Thyroid gland (tissue), 4 donors: ENCODE measurements around the gene FLAD1. TPM values are rescaled to one million over a fixed set of nuclear protein-coding genes. Genes with fewer than 3 reads are reported as not detected.

Experiments used
- DNase-seq, 2 donors: peaks; one replicate each; pipeline ENCODE4 v3.0.0-alpha.2; 2019
- H3K27ac ChIP-seq, 3 donors: fragments of 200-600 bp; sonication (generic); 1 replicate in 2 of 3; 2 replicates in 1 of 3; pipeline ENCODE4 v1.5.1; 2016 to 2019; ENCODE audit warnings: mild to moderate bottlenecking in 1 of 3, moderate library complexity in 1 of 3
- H3K27me3 ChIP-seq: fragments of 200-600 bp; sonication (generic); one replicate; pipeline ENCODE4 v1.5.1; 2019
- H3K36me3 ChIP-seq, 2 donors: fragments of 200-600 bp; sonication (generic); one replicate each; pipeline ENCODE4 v1.5.1; 2016 to 2019
- H3K4me1 ChIP-seq, 2 donors: fragments of 200-600 bp; sonication (generic); one replicate each; pipeline ENCODE4 v1.5.1; 2017 to 2019
- H3K4me3 ChIP-seq, 3 donors: fragments of 200-600 bp; sonication (generic); replicated peaks in 1 of 3; 1 replicate in 2 of 3; 2 replicates in 1 of 3; pipeline ENCODE4 v1.5.1; 2016; ENCODE audit warnings: mild to moderate bottlenecking in 1 of 3
- H3K9me3 ChIP-seq: fragments of 200-600 bp; sonication (generic); one replicate; pipeline ENCODE4 v1.5.1; 2017
- CTCF ChIP-seq, 6 experiments: fragments of 200-600 bp in 3 of 6; fragments of 450-650 bp in 3 of 6; sonication (generic) in 3 of 6; IDR thresholded peaks; one replicate each; pipeline ENCODE4 v1.5.1; 2016 to 2019; ENCODE audit warnings: antibody characterized with exemption in 6 of 6, mild to moderate bottlenecking in 2 of 6, inconsistent platforms in 1 of 6, moderate library complexity in 1 of 6
- POLR2A ChIP-seq, 2 donors: fragments of 450-650 bp; IDR thresholded peaks; one replicate each; pipeline ENCODE4 v1.6.1; 2017; ENCODE audit warnings: antibody characterized with exemption in 2 of 2, mild to moderate bottlenecking in 2 of 2, moderate library complexity in 1 of 2
- WGBS, 2 donors: methylation state at CpG; one replicate each; pipeline ENCODE4 v1.1.5; 2017; 5-methylcytosine and 5-hydroxymethylcytosine counted together
- intact Hi-C: fragments of 100-400 bp; cut with DNase I; formaldehyde crosslinking; loops from one replicate; pipeline ENCODE4 v1.15.1; 2023
- total RNA-seq, 4 donors: library from RNA; depleted of rRNA; stranded (reverse); fragments of >200 nt; gene quantifications; one replicate each; pipeline ENCODE4 v1.2.3, GENCODE V29; 2016

Gene FLAD1
- total RNA-seq, 4 donors from 2014 or later: 24.1 to 39.3 (median 31.1) TPM

- 65 to 66% methylated on average over 6 of the region's 6 CpGs for WGBS, 2 donors
- TF ChIP-seq POLR2A (IDR thresholded peaks at IDR 0.05) (no peak), CTCF (IDR thresholded peaks at IDR 0.05) (no peak)
- no peak for DNase-seq
- peaks cover 31 to 37% of the 10 kb centered on the region in 2 donors for H3K4me1 ChIP-seq
- peak overlapping the region in 1 of 3 donors; percentile 69 for H3K4me3 ChIP-seq
- H3K9me3 ChIP-seq: no peaks in the 10 kb centered on the region
- H3K36me3 ChIP-seq: peaks cover 27 to 29% of the 10 kb centered on the region in 2 donors
- intact Hi-C loops: loop anchor here (5.0 kb wide), 1 partner anchor 34 kb away; no protein-coding TSS in a partner anchor
- H3K27me3 ChIP-seq: no peaks in the 10 kb centered on the region
- H3K27ac ChIP-seq: peak overlapping the region in 1 of 3 donors; percentile 94
Measured at GRCh38 chr1:154962795-154963330, 20.3 kb upstream of the FLAD1 start.

- no peak overlapping the region for H3K4me3 ChIP-seq
- H3K27ac ChIP-seq: no peak overlapping the region
- H3K36me3 ChIP-seq: peaks cover 31% of the 10 kb centered on the region in 2 donors
- 83 to 86% methylated on average over 8 of the region's 8 CpGs for WGBS, 2 donors
- intact Hi-C loops: loop anchor here (5.0 kb wide), 1 partner anchor 34 kb away; no protein-coding TSS in a partner anchor
- H3K9me3 ChIP-seq: no peaks in the 10 kb centered on the region
- H3K4me1 ChIP-seq: peaks cover 25 to 32% of the 10 kb centered on the region in 2 donors
- H3K27me3 ChIP-seq: no peaks in the 10 kb centered on the region
- TF ChIP-seq POLR2A (IDR thresholded peaks at IDR 0.05) (no peak), CTCF (IDR thresholded peaks at IDR 0.05) (no peak)
- no peak for DNase-seq
Measured at GRCh38 chr1:154963643-154964042, 19.5 kb upstream of the FLAD1 start.

- Histone ChIP-seq H3K4me1 (peaks cover 19 to 34% of the 10 kb centered on the region in 2 donors), H3K9me3 (no peaks in the 10 kb centered on the region), H3K36me3 (peaks cover 30 to 31% of the 10 kb centered on the region in 2 donors), H3K4me3 (no peak overlapping the region), H3K27me3 (no peaks in the 10 kb centered on the region), H3K27ac (no peak overlapping the region)
- intact Hi-C loops: loop anchor here (5.0 kb wide), 1 partner anchor 33 kb away; no protein-coding TSS in a partner anchor
- WGBS, 2 donors: 94 to 97% methylated on average over 6 of the region's 6 CpGs
- no peak for DNase-seq
- TF ChIP-seq POLR2A (IDR thresholded peaks at IDR 0.05): no peak
- TF ChIP-seq CTCF (IDR thresholded peaks at IDR 0.05): no peak
Measured at GRCh38 chr1:154964359-154964758, 18.8 kb upstream of the FLAD1 start.

- Histone ChIP-seq H3K9me3 (no peaks in the 10 kb centered on the region), H3K27ac (peak overlapping the region in 1 of 3 donors; percentile 19), H3K4me1 (peaks cover 27 to 43% of the 10 kb centered on the region in 2 donors), H3K4me3 (no peak overlapping the region), H3K27me3 (no peaks in the 10 kb centered on the region), H3K36me3 (peaks cover 26 to 31% of the 10 kb centered on the region in 2 donors)
- intact Hi-C loops: no loop called here
- WGBS, 2 donors: 92 to 93% methylated on average over 3 to 5 of the region's 7 CpGs
- TF ChIP-seq POLR2A (IDR thresholded peaks at IDR 0.05): no peak
- no peak for TF ChIP-seq CTCF (IDR thresholded peaks at IDR 0.05)
- no peak for DNase-seq
Measured at GRCh38 chr1:154966111-154966510, 17.0 kb upstream of the FLAD1 start.

GRCh38 chr1:154967331-154967950 lies 15.7 kb upstream of the FLAD1 start:
- Histone ChIP-seq H3K27ac (peak overlapping the region in 2 of 3 donors; percentile 36 to 95), H3K27me3 (no peaks in the 10 kb centered on the region), H3K9me3 (no peaks in the 10 kb centered on the region), H3K36me3 (peaks cover 26 to 31% of the 10 kb centered on the region in 2 donors), H3K4me3 (no peak overlapping the region), H3K4me1 (peaks cover 36 to 54% of the 10 kb centered on the region in 2 donors)
- intact Hi-C loops: no loop called here
- WGBS, 2 donors: 77 to 89% methylated on average over 4 to 5 of the region's 5 CpGs
- no peak for TF ChIP-seq CTCF (IDR thresholded peaks at IDR 0.05)
- DNase-seq: no peak
